BJ (cell line): ENCODE data around the gene FOCAD. TPM values are rescaled to one million over a fixed set of nuclear protein-coding genes. Genes with fewer than 3 reads are reported as not detected.

Experiments used
- CTCF ChIA-PET: fragments of 350-600 bp; formaldehyde crosslinking; extraction: SDS; loops from one replicate; lab custom pipeline; 2021; ENCODE audit warnings: antibody characterized with exemption, inconsistent platforms; lab: Yijun Ruan, JAX
- POLR2A ChIA-PET: fragments of 300-600 bp; sonication (Branson Sonifier 250); formaldehyde crosslinking; extraction: SDS; loops from one replicate; lab custom pipeline; 2021; ENCODE audit warnings: antibody characterized with exemption; lab: Charles Lee
- DNase-seq: peaks from one replicate; pipeline ENCODE4 v3.0.0-alpha.2; 2011; ENCODE audit warnings: low read depth
- H3K27me3 ChIP-seq: 2 replicates; pipeline ENCODE4 v1.6.0; 2011; ENCODE audit warnings: low read length; ENCODE audit not compliant: control insufficient read depth, insufficient read depth
- H3K36me3 ChIP-seq: 2 replicates; pipeline ENCODE4 v1.5.1; 2011; ENCODE audit warnings: low read length; ENCODE audit not compliant: control insufficient read depth, insufficient read depth
- H3K4me3 ChIP-seq: 2 replicates; pipeline ENCODE4 v1.5.1; 2011; ENCODE audit warnings: low read depth, mild to moderate bottlenecking, control low read depth, low read length
- polyA plus RNA-seq: library from polyadenylated mRNA; depleted of rRNA; stranded (reverse); fragments of >200 nt; gene quantifications from 2 replicates; pipeline ENCODE4 v1.2.3, GENCODE V29; 2011
- TF ChIP-seq, protein P1 (sequence below): IDR thresholded peaks from 2 replicates; pipeline ENCODE4 v1.5.1; 2011; ENCODE audit warnings: low read depth, mild to moderate bottlenecking, control low read depth, inconsistent platforms, low read length, moderate library complexity; ENCODE audit not compliant: insufficient read depth

Gene FOCAD
- polyA plus RNA-seq, 1 experiment = 32.9 TPM

DNA sequence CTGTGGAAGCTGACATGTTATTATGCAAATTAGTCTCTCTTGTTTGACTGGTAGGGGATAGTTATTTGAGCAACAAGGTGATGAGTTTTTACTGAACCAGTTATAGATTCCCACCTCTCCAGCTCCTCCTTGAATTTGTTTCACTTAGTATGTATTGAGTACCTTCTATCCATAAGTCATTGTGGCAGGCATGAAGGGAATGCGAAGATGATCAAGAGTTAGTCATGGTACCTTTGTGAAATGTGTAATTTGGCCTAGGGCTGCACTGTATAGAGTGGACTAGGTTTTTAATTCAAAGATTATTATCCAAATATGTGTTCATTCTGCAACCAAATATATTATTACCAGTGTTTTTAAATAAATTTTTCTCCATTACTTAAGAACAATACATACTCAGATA is 237.3 kb downstream of the FOCAD start:
- no peak for DNase-seq
- ChIA-PET POLR2A (no interaction called here), CTCF (interaction anchor here (0.7 kb wide), 1 partner anchor 19 kb away, joined by 3 read pairs; no protein-coding TSS in a partner anchor)
- H3K36me3 ChIP-seq = no peaks in the 10 kb centered on the region
- no peak overlapping the region for H3K4me3 ChIP-seq
- TF ChIP-seq, protein P1, sequence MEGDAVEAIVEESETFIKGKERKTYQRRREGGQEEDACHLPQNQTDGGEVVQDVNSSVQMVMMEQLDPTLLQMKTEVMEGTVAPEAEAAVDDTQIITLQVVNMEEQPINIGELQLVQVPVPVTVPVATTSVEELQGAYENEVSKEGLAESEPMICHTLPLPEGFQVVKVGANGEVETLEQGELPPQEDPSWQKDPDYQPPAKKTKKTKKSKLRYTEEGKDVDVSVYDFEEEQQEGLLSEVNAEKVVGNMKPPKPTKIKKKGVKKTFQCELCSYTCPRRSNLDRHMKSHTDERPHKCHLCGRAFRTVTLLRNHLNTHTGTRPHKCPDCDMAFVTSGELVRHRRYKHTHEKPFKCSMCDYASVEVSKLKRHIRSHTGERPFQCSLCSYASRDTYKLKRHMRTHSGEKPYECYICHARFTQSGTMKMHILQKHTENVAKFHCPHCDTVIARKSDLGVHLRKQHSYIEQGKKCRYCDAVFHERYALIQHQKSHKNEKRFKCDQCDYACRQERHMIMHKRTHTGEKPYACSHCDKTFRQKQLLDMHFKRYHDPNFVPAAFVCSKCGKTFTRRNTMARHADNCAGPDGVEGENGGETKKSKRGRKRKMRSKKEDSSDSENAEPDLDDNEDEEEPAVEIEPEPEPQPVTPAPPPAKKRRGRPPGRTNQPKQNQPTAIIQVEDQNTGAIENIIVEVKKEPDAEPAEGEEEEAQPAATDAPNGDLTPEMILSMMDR = no peak
- H3K27me3 ChIP-seq = no peaks in the 10 kb centered on the region

DNA sequence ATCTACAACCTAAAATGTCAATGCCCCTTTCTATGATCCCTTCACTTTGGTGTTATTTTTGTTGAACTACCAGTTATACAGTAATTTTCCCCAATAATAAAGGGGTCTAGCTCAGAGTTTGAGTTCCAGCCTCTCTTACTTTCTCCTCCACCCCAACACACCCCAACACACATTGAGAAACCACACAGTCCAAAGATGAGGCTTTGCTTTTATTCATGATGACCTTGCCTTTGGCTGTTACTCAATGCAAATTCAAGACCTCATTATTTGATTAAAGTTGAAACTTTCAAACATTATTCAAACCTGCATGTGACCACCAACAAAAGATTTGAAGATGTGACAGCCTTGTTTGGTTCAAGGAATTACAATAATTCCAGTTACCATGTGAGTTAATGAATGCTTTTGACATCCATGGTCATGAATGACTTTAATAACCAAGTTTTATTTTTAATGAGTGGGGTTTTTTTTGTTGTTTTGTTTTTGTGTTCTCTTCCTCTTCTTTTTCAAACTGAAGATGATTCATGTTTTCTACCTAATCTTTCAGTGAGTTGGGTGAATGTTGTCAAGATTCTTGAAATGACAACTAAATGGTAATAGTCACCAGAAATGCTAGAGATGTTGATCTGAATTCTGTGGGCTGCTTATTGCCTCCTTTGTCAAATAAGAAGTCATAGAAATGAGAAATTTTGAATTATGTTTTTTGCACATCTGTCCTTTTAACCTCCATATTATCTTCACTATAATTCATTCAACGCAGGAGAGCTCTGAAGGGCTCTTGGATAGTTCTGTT is 241.4 kb downstream of the FOCAD start:
- no peak for DNase-seq
- H3K36me3 ChIP-seq = no peaks in the 10 kb centered on the region
- no peaks in the 10 kb centered on the region for H3K27me3 ChIP-seq
- CTCF ChIA-PET = no interaction called here
- H3K4me3 ChIP-seq = no peak overlapping the region
- TF ChIP-seq, protein P1 = no peak
- POLR2A ChIA-PET = interaction anchor here (0.6 kb wide), 1 partner anchor 60 kb away, joined by 3 read pairs; no protein-coding TSS in a partner anchor

DNA sequence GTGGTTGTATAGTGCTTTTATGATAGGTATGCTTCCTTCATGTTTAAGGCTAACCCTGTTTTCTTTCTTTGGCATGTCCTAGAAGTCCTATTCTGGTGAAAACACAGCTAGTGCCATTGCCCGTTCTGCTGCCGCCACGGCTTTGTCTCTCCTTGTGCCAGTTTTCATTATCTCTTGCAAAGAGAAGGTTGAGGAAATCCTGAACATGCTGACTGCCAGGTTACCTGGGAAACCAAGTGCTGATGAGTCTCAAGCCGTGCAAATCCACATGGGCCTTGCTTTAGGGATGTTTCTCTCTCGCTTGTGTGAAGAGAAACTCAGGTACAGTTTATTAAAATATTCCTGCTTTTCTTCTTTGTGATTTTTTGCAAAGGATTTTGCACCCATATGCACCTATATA is 245.2 kb downstream of the FOCAD start:
- Histone ChIP-seq H3K4me3 (no peak overlapping the region), H3K27me3 (no peaks in the 10 kb centered on the region), H3K36me3 (no peaks in the 10 kb centered on the region)
- TF ChIP-seq, protein P1 = no peak
- POLR2A ChIA-PET = no interaction called here
- no peak for DNase-seq
- CTCF ChIA-PET = interaction anchor here (0.7 kb wide), 1 partner anchor 45 kb away, joined by 3 read pairs; no protein-coding TSS in a partner anchor

DNA sequence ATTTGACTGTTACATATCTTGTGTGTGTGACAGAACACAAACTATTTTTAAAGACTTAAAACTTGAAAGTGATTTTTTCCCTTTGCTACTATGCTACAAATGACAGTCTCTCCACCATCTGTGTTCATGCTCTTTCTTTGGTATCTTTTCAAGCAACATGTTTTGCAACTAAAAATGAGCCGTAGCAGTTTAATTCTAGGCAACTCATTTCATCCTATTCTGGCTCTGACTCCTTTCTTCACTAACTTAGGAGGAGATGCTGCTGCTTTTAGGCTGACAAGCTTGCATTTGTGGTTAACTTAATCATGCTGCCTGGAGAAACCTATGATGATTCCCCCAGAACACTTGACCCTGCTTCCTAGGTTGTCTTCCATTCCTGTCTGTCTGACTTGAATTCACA is 246.8 kb downstream of the FOCAD start:
- POLR2A ChIA-PET = no interaction called here
- H3K27me3 ChIP-seq = no peaks in the 10 kb centered on the region
- CTCF ChIA-PET = interaction anchor here (1.0 to 1.4 kb wide), 4 partner anchors 9 to 306 kb away, joined by 3 to 6 read pairs (median 4); no protein-coding TSS in a partner anchor
- H3K4me3 ChIP-seq = no peak overlapping the region
- H3K36me3 ChIP-seq = no peaks in the 10 kb centered on the region
- no peak for DNase-seq
- TF ChIP-seq, protein P1 = no peak

DNA sequence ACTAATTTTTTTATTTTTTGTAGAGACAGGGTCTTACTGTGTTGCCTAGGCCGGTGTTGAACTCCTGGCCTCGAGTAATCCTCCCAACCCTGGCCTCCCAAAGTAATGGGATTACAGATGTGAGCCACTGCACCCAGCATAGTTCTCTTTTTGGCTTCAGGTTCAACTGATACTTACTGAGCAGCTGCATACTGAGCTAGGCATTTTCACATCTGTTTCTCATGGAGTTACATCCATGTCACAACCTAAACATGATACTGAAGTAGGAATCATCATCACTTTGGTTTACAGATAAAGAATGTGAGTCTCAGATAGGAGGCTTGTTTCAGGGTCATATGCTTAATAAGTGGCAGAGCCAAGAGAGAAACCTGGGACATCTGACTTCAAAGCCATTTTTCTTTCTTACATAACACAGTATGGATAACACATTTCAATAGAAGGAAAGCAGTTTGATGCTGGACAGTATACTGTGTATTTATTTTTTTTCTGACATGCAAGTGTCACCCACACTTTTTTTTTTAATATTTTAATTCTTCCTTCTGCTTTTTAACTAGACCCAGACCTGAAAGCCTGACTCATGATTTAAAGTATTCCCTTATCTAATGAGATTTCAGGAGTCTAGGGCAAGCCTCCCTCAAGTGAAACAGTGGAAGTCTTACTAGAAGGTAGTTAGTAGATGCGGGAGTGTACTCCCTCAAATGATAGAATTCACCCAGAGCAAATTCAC is 256.6 kb downstream of the FOCAD start:
- no peaks in the 10 kb centered on the region for H3K27me3 ChIP-seq
- DNase-seq = no peak
- no peaks in the 10 kb centered on the region for H3K36me3 ChIP-seq
- TF ChIP-seq, protein P1 = no peak
- CTCF ChIA-PET = interaction anchor here (0.6 to 8.5 kb wide), 30 partner anchors 9 to 1019 kb away, joined by 3 to 103 read pairs (median 4); partner anchors contain the start of gene MLLT3
- H3K4me3 ChIP-seq = no peak overlapping the region
- POLR2A ChIA-PET = no interaction called here
